ENCODE results near the gene REM2.

The REM2 gene

GRCh38 chr14:22883173-22883976 lies at the start of gene REM2:
Gene REM2, plus strand, starts transcription at chr14:22883222. Its CDS starts 66 bp downstream, at chr14:22883288.
- no peak for DNase-seq

- peak; percentile 42 for DNase-seq
Measured at GRCh38 chr14:22835505-22835904, 47.5 kb upstream of the REM2 start.

- peak; percentile 92 for DNase-seq
Measured at GRCh38 chr14:22836301-22837113, 46.5 kb upstream of the REM2 start, which contains the start of gene MMP14. Gene MMP14, plus strand, starts transcription at chr14:22836585. Its CDS starts 233 bp downstream, at chr14:22836818.

- DNase-seq: no peak
Measured at GRCh38 chr14:22837114-22837749, 45.8 kb upstream of the REM2 start.

- no peak for DNase-seq
Measured at GRCh38 chr14:22837750-22838538, 45.1 kb upstream of the REM2 start.

- DNase-seq: peak; percentile 70
Measured at GRCh38 chr14:22838631-22839041, 44.4 kb upstream of the REM2 start.

GRCh38 chr14:22839159-22839779 lies 43.8 kb upstream of the REM2 start:
- DNase-seq: peak; percentile 67

- no peak for DNase-seq
Measured at GRCh38 chr14:22841311-22841710, 41.7 kb upstream of the REM2 start.

- no peak for DNase-seq
Measured at GRCh38 chr14:22841769-22842168, 41.3 kb upstream of the REM2 start.

GRCh38 chr14:22842211-22843122 lies 40.6 kb upstream of the REM2 start:
- no peak for DNase-seq

GRCh38 chr14:22843123-22843925 lies 39.7 kb upstream of the REM2 start:
- no peak for DNase-seq

- no peak for DNase-seq
Measured at GRCh38 chr14:22844221-22845102, 38.6 kb upstream of the REM2 start.

- DNase-seq: no peak
Measured at GRCh38 chr14:22845103-22845394, 38.0 kb upstream of the REM2 start.

- DNase-seq: no peak
Measured at GRCh38 chr14:22845821-22846625, 37.0 kb upstream of the REM2 start.

- no peak for DNase-seq
Measured at GRCh38 chr14:22846811-22847307, 36.2 kb upstream of the REM2 start.

- DNase-seq: no peak
Measured at GRCh38 chr14:22847661-22848341, 35.2 kb upstream of the REM2 start.

GRCh38 chr14:22848351-22849164 lies 34.5 kb upstream of the REM2 start:
- peak; percentile 88 for DNase-seq

All from islet precursor cell (in vitro differentiated cells).